Hepatocyte (in vitro differentiated cells): ENCODE data around the gene ZNF48. TPM values are rescaled to one million over a fixed set of nuclear protein-coding genes. Genes with fewer than 3 reads are reported as not detected.

ENCODE experiments used
- DNase-seq: peaks from one replicate; pipeline ENCODE4 v3.0.0-alpha.2; 2016; ENCODE audit warnings: low spot score
- H2AFZ ChIP-seq: fragments of 200-600 bp; sonication (generic); 2 replicates; pipeline ENCODE4 v1.6.0; 2016; ENCODE audit warnings: antibody characterized with exemption, mild to moderate bottlenecking
- H3K27ac ChIP-seq: fragments of 200-600 bp; sonication (generic); 2 replicates; pipeline ENCODE4 v1.5.1; 2016; ENCODE audit warnings: mild to moderate bottlenecking
- H3K27me3 ChIP-seq: fragments of 200-600 bp; sonication (generic); 2 replicates; pipeline ENCODE4 v1.6.1; 2016
- H3K36me3 ChIP-seq: fragments of 200-600 bp; sonication (generic); replicated peaks from 2 replicates; pipeline ENCODE4 v1.5.1; 2016; ENCODE audit warnings: low read depth; ENCODE audit not compliant: insufficient read depth
- H3K4me1 ChIP-seq: fragments of 200-600 bp; sonication (generic); 2 replicates; pipeline ENCODE4 v1.5.1; 2016; ENCODE audit warnings: mild to moderate bottlenecking, moderate library complexity; ENCODE audit not compliant: insufficient read depth
- H3K4me2 ChIP-seq: fragments of 200-600 bp; sonication (generic); 2 replicates; pipeline ENCODE4 v1.6.0; 2016
- H3K4me3 ChIP-seq: fragments of 200-600 bp; sonication (generic); 2 replicates; pipeline ENCODE4 v1.5.1; 2016; ENCODE audit warnings: mild to moderate bottlenecking
- H3K79me2 ChIP-seq: fragments of 200-600 bp; sonication (generic); 2 replicates; pipeline ENCODE4 v1.6.0; 2017; ENCODE audit warnings: mild to moderate bottlenecking
- H3K9me2 ChIP-seq: fragments of 200-600 bp; sonication (generic); replicated peaks from 2 replicates; pipeline ENCODE4 v1.6.0; 2017; ENCODE audit warnings: mild to moderate bottlenecking; ENCODE audit not compliant: insufficient read depth
- H3K9me3 ChIP-seq: fragments of 200-600 bp; sonication (generic); 2 replicates; pipeline ENCODE4 v1.5.1; 2016; ENCODE audit warnings: low read depth, mild to moderate bottlenecking
- H4K20me1 ChIP-seq: fragments of 200-600 bp; sonication (generic); 2 replicates; pipeline ENCODE4 v1.6.0; 2016; ENCODE audit warnings: mild to moderate bottlenecking; ENCODE audit not compliant: insufficient read depth, poor library complexity, severe bottlenecking
- EZH2 ChIP-seq: fragments of 200-600 bp; sonication (generic); IDR thresholded peaks from 2 replicates; pipeline ENCODE4 v1.6.1; 2016; ENCODE audit warnings: antibody characterized with exemption, mild to moderate bottlenecking, borderline replicate concordance
- EZH2phosphoT487 ChIP-seq: fragments of 200-600 bp; sonication (generic); IDR thresholded peaks from one replicate; pipeline ENCODE4 v1.6.1; 2018; ENCODE audit warnings: antibody characterized with exemption, mild to moderate bottlenecking, low read depth, moderate library complexity; ENCODE audit not compliant: unreplicated experiment, severe bottlenecking
- WGBS: methylation state at CpG from one replicate; pipeline ENCODE4 v1.1.6; 2016; ENCODE audit warnings: low lambda C conversion rate; ENCODE audit errors: missing lambda C conversion rate; 5-methylcytosine and 5-hydroxymethylcytosine counted together
- polyA plus RNA-seq: library from polyadenylated mRNA; unstranded; fragments of >200 nt; fragmentation: Nextera tagmentation; extraction: Ambion mirVana; gene quantifications from 2 replicates; pipeline ENCODE4 v1.2.1, GENCODE V29; 2016
- total RNA-seq: library from RNA; depleted of rRNA; stranded (reverse); fragments of >200 nt; gene quantifications from 2 replicates; pipeline ENCODE4 v1.2.3, GENCODE V29; 2014
- TF ChIP-seq, protein P1 (sequence below): fragments of 200-600 bp; sonication (generic); IDR thresholded peaks from 2 replicates; pipeline ENCODE4 v1.5.1; 2016; ENCODE audit warnings: antibody characterized with exemption, mild to moderate bottlenecking; ENCODE audit not compliant: poor library complexity

Gene ZNF48
- total and polyA plus RNA-seq, 2 experiments from 2014 or later: 6.1 to 7.7 TPM

DNA sequence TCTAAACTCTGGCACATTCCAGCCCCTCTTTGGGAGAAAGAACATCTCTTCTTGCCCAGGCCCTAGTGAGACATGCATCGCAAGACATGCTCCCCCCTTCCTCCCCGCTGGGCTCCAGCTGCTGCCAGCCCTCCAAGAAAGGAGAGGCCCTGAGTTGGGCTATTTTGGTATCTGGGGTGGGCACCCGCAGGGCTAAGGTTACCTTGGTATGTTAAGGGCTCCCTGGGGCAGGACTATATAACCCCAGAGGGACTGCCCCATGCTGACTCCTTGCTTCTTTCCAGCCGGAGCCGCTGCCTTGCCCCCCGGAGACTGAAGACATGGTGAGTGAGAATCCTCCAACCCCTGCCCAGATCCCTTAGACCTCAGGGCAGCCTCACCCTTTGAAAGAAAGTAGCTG, 20.7 kb upstream of the ZNF48 start, which contains the start of gene MYL11:
Gene MYL11, plus strand, starts transcription at position 265 of the 400 bp plus-strand sequence. Its CDS starts 56 bp downstream, at position 321.
- no peaks in the 10 kb centered on the region for H3K9me3 ChIP-seq
- H3K36me3 ChIP-seq: no peaks in the 10 kb centered on the region
- H3K4me2 ChIP-seq: no peak within 1 kb of the TSS
- peaks cover 14% of the 10 kb centered on the region for H3K4me1 ChIP-seq
- peaks cover 2% of the 10 kb centered on the region for H4K20me1 ChIP-seq
- WGBS: 88% methylated on average over 6 of the region's 6 CpGs
- TF ChIP-seq EZH2 (no peak), EZH2phosphoT487 (no peak)
- TF ChIP-seq, protein P1, sequence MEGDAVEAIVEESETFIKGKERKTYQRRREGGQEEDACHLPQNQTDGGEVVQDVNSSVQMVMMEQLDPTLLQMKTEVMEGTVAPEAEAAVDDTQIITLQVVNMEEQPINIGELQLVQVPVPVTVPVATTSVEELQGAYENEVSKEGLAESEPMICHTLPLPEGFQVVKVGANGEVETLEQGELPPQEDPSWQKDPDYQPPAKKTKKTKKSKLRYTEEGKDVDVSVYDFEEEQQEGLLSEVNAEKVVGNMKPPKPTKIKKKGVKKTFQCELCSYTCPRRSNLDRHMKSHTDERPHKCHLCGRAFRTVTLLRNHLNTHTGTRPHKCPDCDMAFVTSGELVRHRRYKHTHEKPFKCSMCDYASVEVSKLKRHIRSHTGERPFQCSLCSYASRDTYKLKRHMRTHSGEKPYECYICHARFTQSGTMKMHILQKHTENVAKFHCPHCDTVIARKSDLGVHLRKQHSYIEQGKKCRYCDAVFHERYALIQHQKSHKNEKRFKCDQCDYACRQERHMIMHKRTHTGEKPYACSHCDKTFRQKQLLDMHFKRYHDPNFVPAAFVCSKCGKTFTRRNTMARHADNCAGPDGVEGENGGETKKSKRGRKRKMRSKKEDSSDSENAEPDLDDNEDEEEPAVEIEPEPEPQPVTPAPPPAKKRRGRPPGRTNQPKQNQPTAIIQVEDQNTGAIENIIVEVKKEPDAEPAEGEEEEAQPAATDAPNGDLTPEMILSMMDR: no peak
- H3K27ac ChIP-seq: no peak within 1 kb of the TSS
- no peak for DNase-seq
- H3K4me3 ChIP-seq: no peak within 1 kb of the TSS
- H3K27me3 ChIP-seq: no peaks in the 10 kb centered on the region
- H3K79me2 ChIP-seq: peaks cover 7% of the 10 kb centered on the region
- no peaks in the 10 kb centered on the region for H3K9me2 ChIP-seq
- no peak within 1 kb of the TSS for H2AFZ ChIP-seq

DNA sequence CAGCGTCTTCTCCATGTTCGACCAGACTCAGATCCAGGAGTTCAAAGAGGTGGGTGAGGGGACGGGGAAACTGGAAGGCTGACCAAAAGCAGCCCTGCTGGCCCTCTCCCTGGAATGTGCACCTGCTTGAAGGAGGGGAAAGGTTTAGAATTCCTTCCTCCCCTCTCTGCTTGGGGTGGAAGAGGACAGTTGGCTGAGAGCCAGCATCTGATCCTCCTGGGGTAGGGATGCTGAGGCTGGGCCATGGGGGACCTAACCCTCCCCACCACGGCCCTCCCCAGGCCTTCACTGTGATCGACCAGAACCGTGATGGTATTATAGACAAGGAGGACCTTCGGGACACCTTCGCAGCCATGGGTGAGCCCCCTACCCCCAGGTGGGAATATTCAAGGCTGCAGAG, 19.4 kb upstream of the ZNF48 start:
- H3K27ac ChIP-seq: peak overlapping the region; percentile 99
- H3K4me3 ChIP-seq: no peak overlapping the region
- TF ChIP-seq, protein P1: no peak
- no peak for TF ChIP-seq EZH2phosphoT487
- no peak for TF ChIP-seq EZH2
- H3K4me1 ChIP-seq: peaks cover 14% of the 10 kb centered on the region
- H3K9me3 ChIP-seq: no peaks in the 10 kb centered on the region
- no peaks in the 10 kb centered on the region for H3K27me3 ChIP-seq
- no peaks in the 10 kb centered on the region for H3K9me2 ChIP-seq
- H4K20me1 ChIP-seq: no peaks in the 10 kb centered on the region
- no peaks in the 10 kb centered on the region for H3K36me3 ChIP-seq
- peaks cover 6% of the 10 kb centered on the region for H3K79me2 ChIP-seq
- H3K4me2 ChIP-seq: no peak overlapping the region
- no peak overlapping the region for H2AFZ ChIP-seq
- WGBS: 96% methylated on average over 8 of the region's 8 CpGs
- DNase-seq: no peak

DNA sequence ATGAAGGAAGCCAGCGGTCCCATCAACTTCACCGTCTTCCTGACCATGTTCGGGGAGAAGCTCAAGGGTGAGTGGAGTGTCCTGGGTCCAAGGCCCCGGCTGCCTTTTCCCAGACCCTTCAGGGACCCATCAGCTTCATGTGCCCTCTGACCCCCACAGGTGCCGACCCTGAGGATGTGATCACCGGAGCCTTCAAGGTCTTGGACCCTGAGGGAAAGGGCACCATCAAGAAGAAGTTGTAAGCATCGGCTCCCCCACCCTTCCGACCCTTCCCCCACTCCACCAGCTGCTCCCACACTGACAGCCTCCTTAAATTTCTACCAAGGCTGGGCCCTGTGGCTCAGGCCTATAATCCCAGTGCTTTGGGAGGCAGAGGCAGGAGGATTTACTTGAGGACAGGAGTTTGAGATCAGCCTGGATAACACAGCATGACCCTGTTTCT, 18.7 kb upstream of the ZNF48 start:
- H3K79me2 ChIP-seq: peaks cover 6% of the 10 kb centered on the region
- H3K9me2 ChIP-seq: no peaks in the 10 kb centered on the region
- H3K27ac ChIP-seq: peak overlapping the region; percentile 99
- TF ChIP-seq EZH2phosphoT487 (no peak), EZH2 (no peak)
- TF ChIP-seq, protein P1: no peak
- H3K27me3 ChIP-seq: no peaks in the 10 kb centered on the region
- H3K9me3 ChIP-seq: no peaks in the 10 kb centered on the region
- H3K36me3 ChIP-seq: no peaks in the 10 kb centered on the region
- 95% methylated on average over 8 of the region's 8 CpGs for WGBS
- DNase-seq: no peak
- H4K20me1 ChIP-seq: no peaks in the 10 kb centered on the region
- no peak overlapping the region for H3K4me3 ChIP-seq
- peaks cover 12% of the 10 kb centered on the region for H3K4me1 ChIP-seq
- peak overlapping the region; percentile 84 for H3K4me2 ChIP-seq
- H2AFZ ChIP-seq: peak overlapping the region; percentile 79
